Subcutaneous adipose tissue (tissue), 4 donors: ENCODE measurements around the gene IQGAP2. TPM values are rescaled to one million over a fixed set of nuclear protein-coding genes. Genes with fewer than 3 reads are reported as not detected.

Source experiments
- total RNA-seq, 4 donors: library from RNA; depleted of rRNA; stranded (reverse); fragments of >200 nt; gene quantifications; one replicate each; pipeline ENCODE4 v1.1.0, GENCODE V29; 2016
- TF ChIP-seq, protein P1 (sequence below): fragments of 450-650 bp; IDR thresholded peaks from one replicate; pipeline ENCODE4 v1.5.1; 2016; ENCODE audit warnings: low read depth, mild to moderate bottlenecking, control low read depth, antibody characterized with exemption, moderate library complexity

Gene IQGAP2
- total RNA-seq, 4 donors from 2014 or later, result 16.8 to 119 (median 57.0) TPM

DNA sequence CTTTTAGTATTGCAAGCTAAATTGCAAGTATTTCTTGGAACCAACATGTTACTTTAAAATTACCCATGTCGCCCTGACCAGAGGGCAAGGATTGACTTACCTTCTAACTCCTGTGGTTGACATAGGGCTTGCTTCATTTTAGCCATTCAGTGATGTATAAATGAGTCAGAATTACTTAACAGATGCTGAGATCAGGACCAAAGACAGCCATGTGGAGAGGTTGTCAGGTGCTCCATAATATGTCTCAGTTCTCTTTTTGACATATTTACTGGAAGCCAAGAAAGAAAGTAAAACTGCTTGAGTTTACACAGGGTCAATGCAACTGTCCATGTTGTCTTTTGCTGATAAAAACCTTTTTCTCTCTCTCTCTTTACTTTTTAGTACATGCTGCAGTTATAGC lies 186.9 kb downstream of the IQGAP2 start:
- TF ChIP-seq, protein P1, sequence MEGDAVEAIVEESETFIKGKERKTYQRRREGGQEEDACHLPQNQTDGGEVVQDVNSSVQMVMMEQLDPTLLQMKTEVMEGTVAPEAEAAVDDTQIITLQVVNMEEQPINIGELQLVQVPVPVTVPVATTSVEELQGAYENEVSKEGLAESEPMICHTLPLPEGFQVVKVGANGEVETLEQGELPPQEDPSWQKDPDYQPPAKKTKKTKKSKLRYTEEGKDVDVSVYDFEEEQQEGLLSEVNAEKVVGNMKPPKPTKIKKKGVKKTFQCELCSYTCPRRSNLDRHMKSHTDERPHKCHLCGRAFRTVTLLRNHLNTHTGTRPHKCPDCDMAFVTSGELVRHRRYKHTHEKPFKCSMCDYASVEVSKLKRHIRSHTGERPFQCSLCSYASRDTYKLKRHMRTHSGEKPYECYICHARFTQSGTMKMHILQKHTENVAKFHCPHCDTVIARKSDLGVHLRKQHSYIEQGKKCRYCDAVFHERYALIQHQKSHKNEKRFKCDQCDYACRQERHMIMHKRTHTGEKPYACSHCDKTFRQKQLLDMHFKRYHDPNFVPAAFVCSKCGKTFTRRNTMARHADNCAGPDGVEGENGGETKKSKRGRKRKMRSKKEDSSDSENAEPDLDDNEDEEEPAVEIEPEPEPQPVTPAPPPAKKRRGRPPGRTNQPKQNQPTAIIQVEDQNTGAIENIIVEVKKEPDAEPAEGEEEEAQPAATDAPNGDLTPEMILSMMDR, result no peak

DNA sequence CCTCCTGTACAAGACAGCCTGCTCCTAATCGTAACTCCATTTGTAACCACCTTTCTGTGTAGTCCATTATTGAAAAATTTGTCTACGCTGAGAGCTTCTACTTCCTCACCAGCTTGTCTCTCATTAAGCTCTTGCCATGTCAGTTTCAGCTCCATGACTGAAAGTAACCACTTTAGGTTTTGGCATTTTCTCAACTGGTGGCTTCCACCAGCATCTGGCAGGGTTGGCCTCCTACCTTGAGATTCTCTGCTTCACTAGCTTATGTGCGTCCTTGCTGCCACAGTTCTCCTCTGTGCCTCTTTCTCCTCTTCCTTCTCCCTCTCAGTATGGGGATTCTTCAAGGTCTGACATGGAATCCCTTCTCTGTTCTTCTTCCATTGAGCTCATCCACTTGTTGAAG lies 188.3 kb downstream of the IQGAP2 start:
- TF ChIP-seq, protein P1, result no peak

DNA sequence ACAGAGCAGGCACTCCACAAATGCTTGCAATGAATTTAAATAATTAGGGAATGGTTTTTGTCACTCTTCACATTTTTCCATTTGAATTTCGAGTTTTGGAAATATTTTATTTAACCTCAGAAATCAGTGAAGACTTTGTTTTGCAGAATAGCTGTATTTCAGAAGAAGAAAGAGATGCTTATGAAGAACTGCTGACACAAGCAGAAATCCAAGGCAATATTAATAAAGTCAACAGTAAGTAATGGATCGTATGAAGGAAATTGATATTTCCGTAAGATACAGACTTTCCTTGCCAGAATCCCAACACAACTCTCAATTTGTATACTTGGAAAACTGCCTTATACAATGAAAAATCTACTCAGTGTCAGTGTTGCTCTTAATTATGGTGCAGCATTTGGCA lies 189.6 kb downstream of the IQGAP2 start:
- TF ChIP-seq, protein P1, result no peak

DNA sequence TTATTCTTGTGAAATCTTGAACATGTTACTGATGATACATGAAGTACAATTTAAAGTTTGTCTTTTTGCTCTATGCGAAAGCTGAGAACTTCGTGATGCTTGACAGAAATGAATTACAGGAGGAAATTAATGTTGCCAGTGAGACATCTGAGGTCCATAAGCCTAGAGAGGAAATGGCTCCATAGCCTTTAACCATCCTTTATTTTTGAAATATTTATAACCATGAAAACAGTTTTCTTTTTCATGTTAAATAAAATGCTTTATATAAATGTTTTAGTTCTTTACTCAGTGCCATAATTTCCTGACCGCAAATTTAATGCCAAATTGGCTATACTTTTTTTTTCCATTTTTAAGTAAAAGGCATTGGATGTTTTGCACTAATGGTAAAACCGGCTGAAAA lies 191.0 kb downstream of the IQGAP2 start:
- TF ChIP-seq, protein P1, result no peak

DNA sequence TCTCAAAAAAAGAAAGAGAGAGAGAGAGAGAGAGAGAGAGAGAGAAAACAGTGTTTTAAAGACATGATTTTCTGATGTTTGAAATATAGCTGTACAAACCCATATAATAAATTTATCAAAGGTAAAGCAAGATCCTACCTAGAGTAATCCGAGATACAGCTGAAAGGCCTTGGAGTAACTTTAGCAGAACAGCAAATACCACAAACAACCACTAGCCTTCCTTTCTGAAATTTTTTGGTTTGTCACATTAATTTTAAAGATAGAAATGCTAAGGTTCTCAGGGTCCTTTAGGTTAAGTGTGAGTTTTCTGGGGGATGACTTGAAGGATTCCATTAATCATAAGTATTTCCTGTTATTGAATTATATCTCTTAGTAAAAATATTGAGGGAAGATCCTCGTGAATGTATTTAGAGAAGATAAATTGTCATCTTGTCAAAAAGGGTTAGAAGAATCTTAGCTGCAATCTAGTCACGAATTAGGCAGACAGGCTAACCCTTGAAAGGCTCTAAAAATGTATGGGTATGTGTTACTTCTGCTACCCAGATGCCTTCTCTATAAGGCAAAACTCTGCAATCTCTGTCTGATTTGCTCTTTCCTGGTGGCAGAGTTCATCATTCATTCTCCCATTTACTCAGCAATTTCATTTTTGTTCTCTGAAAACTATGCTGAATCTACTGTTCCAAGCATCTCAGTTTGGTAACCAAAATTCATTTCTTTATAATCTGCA lies 192.8 kb downstream of the IQGAP2 start:
- TF ChIP-seq, protein P1, result no peak

DNA sequence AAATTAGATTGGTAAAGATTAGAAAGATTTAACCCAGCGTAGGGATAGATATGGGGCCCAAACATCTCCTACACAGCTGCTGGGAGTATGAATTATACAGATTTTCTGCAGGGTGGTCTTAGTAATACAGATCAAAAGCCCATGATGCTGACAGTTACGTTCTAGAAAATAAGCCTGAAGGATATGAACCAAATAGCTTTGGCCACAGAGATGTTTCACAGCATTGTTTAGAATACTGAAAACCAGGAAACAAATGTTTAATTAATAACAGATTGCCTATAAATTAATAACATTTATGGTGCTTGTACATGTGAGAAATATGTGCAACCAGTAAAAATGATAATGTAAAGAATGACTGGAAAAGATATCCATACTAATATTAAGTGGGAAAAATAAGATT lies 195.4 kb downstream of the IQGAP2 start:
- TF ChIP-seq, protein P1, result no peak

DNA sequence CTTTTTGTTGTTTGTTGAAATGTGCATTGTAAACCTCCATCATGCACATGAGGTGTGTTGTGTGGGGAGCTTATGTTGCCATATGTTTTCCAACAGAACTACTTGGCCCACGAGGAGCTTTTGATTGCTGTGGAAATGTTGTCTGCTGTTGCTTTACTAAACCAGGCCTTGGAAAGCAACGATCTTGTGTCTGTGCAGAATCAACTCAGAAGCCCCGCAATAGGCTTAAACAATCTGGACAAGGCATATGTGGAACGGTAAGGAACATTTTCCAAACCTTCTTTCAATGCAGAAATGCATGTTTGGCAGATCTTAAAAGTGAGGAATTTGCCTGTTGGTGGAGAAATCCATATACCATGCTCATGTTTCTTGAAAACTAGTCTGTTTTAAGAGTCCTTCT lies 197.6 kb downstream of the IQGAP2 start:
- TF ChIP-seq, protein P1, result no peak
